ENCODE measurements around the gene SGF29.
"Not testable (repeated sequence)": the region's sequence is repeated elsewhere in the genome, so short reads cannot be mapped to it uniquely, and the experiment has no call there.

SGF29 gene

DNA sequence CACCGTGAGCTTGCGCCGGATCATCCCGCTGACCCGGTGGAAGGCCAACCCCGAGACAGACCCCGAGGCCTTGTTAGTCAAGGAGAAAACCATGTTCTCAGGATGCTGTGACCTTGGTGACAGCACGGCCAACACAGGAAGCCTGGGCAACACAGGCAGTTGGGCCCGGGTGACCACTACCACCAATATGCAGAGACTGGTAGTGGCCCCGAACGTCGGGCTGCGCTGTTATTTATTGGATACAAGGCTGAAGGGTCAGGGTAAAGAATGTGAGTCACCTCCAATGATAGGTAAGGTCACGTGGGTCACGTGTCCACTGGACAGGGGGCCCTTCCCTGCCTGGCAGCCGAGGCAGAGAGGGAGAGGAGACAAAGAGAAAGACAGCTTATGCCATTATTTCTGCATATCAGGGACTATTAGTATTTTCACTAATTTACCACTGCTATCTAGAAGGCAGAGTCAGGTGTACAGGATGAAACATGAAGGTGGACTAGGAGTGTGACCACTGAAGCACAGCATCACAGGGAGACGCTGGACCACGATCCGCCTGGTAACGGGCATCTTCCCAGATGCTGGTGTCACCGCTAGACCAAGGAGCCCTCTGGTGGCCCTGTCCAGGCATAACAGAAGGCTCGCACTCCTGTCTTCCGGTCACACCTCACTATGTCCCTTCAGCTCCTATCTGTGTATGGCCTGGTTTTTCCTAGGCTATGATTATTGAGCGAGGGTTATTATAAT, 61.9 kb downstream of the SGF29 start:
- not testable (repeated sequence) for H3K27me3 ChIP-seq (ENCODE audit: insufficient read depth, low read length); H3K36me3 ChIP-seq (ENCODE audit: insufficient read depth, low read length); H2AFZ ChIP-seq (ENCODE audit: low read length); H3K9me3 ChIP-seq (ENCODE audit: low read length); H3K4me3 ChIP-seq (ENCODE audit: low read depth, low read length, poor library complexity, severe bottlenecking); H4K20me1 ChIP-seq (ENCODE audit: insufficient read depth, low read length); H3K4me2 ChIP-seq (ENCODE audit: low read length); H3K79me2 ChIP-seq (ENCODE audit: insufficient read depth, low read length); H3K27ac ChIP-seq (ENCODE audit: low read depth, low read length, poor library complexity, severe bottlenecking); H3F3A ChIP-seq (ENCODE audit: insufficient read depth, low read length); H3K9me2 ChIP-seq (ENCODE audit: low read depth, low read length); H3K9ac ChIP-seq (ENCODE audit: low read length)
- peaks cover 11% of the 10 kb centered on the region for H3K4me1 ChIP-seq (ENCODE audit: insufficient read depth, low read length, severe bottlenecking)
- TF ChIP-seq CTCF (IDR thresholded peaks at IDR 0.05; ENCODE audit: low read length), result peak; percentile 45; the same call in 1 of the 2 replicates

DNA sequence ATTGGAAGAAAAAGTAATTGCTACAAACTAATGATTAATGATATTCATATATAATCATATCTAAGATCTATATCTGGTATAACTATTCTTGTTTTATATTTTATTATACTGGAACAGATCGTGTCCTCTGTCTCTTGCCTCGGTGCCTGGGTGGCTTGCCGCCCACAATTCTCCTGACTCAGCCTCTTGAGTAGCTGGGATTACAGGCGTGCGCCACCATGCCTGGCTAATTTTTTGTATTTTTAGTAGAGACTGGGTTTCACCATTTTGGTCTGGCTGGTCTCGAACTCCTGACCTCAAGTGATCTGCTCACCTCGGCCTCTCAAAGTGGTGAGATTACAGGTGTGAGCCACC, 62.5 kb downstream of the SGF29 start:
- H3K27ac ChIP-seq (ENCODE audit: low read depth, low read length, poor library complexity, severe bottlenecking); H4K20me1 ChIP-seq (ENCODE audit: insufficient read depth, low read length); H3K9me3 ChIP-seq (ENCODE audit: low read length); H3K4me2 ChIP-seq (ENCODE audit: low read length); H3K79me2 ChIP-seq (ENCODE audit: insufficient read depth, low read length); H3F3A ChIP-seq (ENCODE audit: insufficient read depth, low read length); H3K4me3 ChIP-seq (ENCODE audit: low read depth, low read length, poor library complexity, severe bottlenecking); H3K9me2 ChIP-seq (ENCODE audit: low read depth, low read length); H3K36me3 ChIP-seq (ENCODE audit: insufficient read depth, low read length); H3K27me3 ChIP-seq (ENCODE audit: insufficient read depth, low read length); H2AFZ ChIP-seq (ENCODE audit: low read length); H3K9ac ChIP-seq (ENCODE audit: low read length): not testable (repeated sequence)
- peaks cover 11% of the 10 kb centered on the region for H3K4me1 ChIP-seq (ENCODE audit: insufficient read depth, low read length, severe bottlenecking)

GRCh38 chr16:28616636-28617035, 62.9 kb downstream of the SGF29 start:
- Histone ChIP-seq H3F3A (ENCODE audit: insufficient read depth, low read length) (no peaks in the 10 kb centered on the region), H3K9ac (ENCODE audit: low read length) (no peak overlapping the region), H3K36me3 (ENCODE audit: insufficient read depth, low read length) (no peaks in the 10 kb centered on the region), H3K9me2 (ENCODE audit: low read depth, low read length) (no peaks in the 10 kb centered on the region), H3K4me3 (ENCODE audit: low read depth, low read length, poor library complexity, severe bottlenecking) (no peak overlapping the region), H3K4me1 (ENCODE audit: insufficient read depth, low read length, severe bottlenecking) (peaks cover 11% of the 10 kb centered on the region), H3K79me2 (ENCODE audit: insufficient read depth, low read length) (no peaks in the 10 kb centered on the region), H3K4me2 (ENCODE audit: low read length) (no peak overlapping the region), H3K27ac (ENCODE audit: low read depth, low read length, poor library complexity, severe bottlenecking) (no peak overlapping the region), H3K9me3 (ENCODE audit: low read length) (no peaks in the 10 kb centered on the region), H3K27me3 (ENCODE audit: insufficient read depth, low read length) (no peaks in the 10 kb centered on the region), H2AFZ (ENCODE audit: low read length) (no peak overlapping the region), H4K20me1 (ENCODE audit: insufficient read depth, low read length) (no peaks in the 10 kb centered on the region)
- TF ChIP-seq CTCF (IDR thresholded peaks at IDR 0.05; ENCODE audit: low read length) (no peak), EZH2 (IDR thresholded peaks at IDR 0.05; ENCODE audit: borderline replicate concordance, low read length) (no peak)

DNA sequence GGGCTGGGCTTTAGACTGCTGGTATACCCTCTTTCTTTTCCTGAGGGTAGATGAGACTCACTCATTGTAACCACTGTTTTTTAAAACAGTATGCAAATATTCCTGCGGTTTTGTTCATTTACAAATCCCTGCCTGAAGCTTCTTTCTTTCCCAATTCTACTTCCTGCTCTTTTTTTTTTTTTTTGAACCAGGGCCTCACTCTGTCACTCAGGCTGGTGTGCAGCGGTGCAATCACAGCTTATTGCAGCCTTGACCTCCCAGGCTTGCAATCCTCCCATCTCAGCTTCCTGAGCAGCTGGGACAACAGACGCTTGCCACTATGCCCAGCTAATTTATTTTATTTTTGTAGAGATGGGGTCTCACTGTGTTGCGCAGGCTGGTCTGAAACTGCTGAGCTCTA, 64.2 kb downstream of the SGF29 start:
- no peak overlapping the region for H3K9ac ChIP-seq (ENCODE audit: low read length)
- TF ChIP-seq CTCF (IDR thresholded peaks at IDR 0.05; ENCODE audit: low read length) (no peak), EZH2 (IDR thresholded peaks at IDR 0.05; ENCODE audit: borderline replicate concordance, low read length) (no peak)
- no peaks in the 10 kb centered on the region for H3K36me3 ChIP-seq (ENCODE audit: insufficient read depth, low read length)
- no peaks in the 10 kb centered on the region for H3F3A ChIP-seq (ENCODE audit: insufficient read depth, low read length)
- peaks cover 11% of the 10 kb centered on the region for H3K4me1 ChIP-seq (ENCODE audit: insufficient read depth, low read length, severe bottlenecking)
- no peaks in the 10 kb centered on the region for H3K79me2 ChIP-seq (ENCODE audit: insufficient read depth, low read length)
- H3K9me3 ChIP-seq (ENCODE audit: low read length), result no peaks in the 10 kb centered on the region
- no peak overlapping the region for H3K27ac ChIP-seq (ENCODE audit: low read depth, low read length, poor library complexity, severe bottlenecking)
- H4K20me1 ChIP-seq (ENCODE audit: insufficient read depth, low read length), result no peaks in the 10 kb centered on the region
- H3K27me3 ChIP-seq (ENCODE audit: insufficient read depth, low read length), result no peaks in the 10 kb centered on the region
- H3K9me2 ChIP-seq (ENCODE audit: low read depth, low read length), result no peaks in the 10 kb centered on the region
- H3K4me2 ChIP-seq (ENCODE audit: low read length), result no peak overlapping the region
- no peak overlapping the region for H3K4me3 ChIP-seq (ENCODE audit: low read depth, low read length, poor library complexity, severe bottlenecking)
- H2AFZ ChIP-seq (ENCODE audit: low read length), result no peak overlapping the region

- not testable (repeated sequence) for H4K20me1 ChIP-seq (ENCODE audit: insufficient read depth, low read length); H3K9me2 ChIP-seq (ENCODE audit: low read depth, low read length); H3K4me3 ChIP-seq (ENCODE audit: low read depth, low read length, poor library complexity, severe bottlenecking); H2AFZ ChIP-seq (ENCODE audit: low read length); H3K9me3 ChIP-seq (ENCODE audit: low read length); H3K9ac ChIP-seq (ENCODE audit: low read length); H3F3A ChIP-seq (ENCODE audit: insufficient read depth, low read length); H3K4me2 ChIP-seq (ENCODE audit: low read length); H3K27ac ChIP-seq (ENCODE audit: low read depth, low read length, poor library complexity, severe bottlenecking); H3K27me3 ChIP-seq (ENCODE audit: insufficient read depth, low read length); H3K79me2 ChIP-seq (ENCODE audit: insufficient read depth, low read length); H3K36me3 ChIP-seq (ENCODE audit: insufficient read depth, low read length)
- H3K4me1 ChIP-seq (ENCODE audit: insufficient read depth, low read length, severe bottlenecking), result peaks cover 11% of the 10 kb centered on the region
Observed at GRCh38 chr16:28620316-28620715, 66.6 kb downstream of the SGF29 start.

Measured in OCI-LY1 (cell line).